Right cardiac atrium (tissue), 5 donors: Measurements from ENCODE around the gene COL5A1. TPM values are rescaled to one million over a fixed set of nuclear protein-coding genes. Genes with fewer than 3 reads are reported as not detected.

ENCODE experiments used
- ATAC-seq, 2 donors: fragments of 200-7000 bp; cut with Tn5 transposase; one replicate each; pipeline versions ENCODE4 v1.8.0 to v1.9.1; 2020; ENCODE audit warnings: moderate library complexity in 2 of 2, mild to moderate bottlenecking in 1 of 2
- DNase-seq, 3 donors: peaks; one replicate each; pipeline ENCODE4 v3.0.0-alpha.2; 2020
- H3K27ac ChIP-seq: one replicate; pipeline ENCODE4 v1.5.1; 2013; ENCODE audit warnings: mild to moderate bottlenecking, low read length, control low read depth, moderate library complexity
- H3K27me3 ChIP-seq: one replicate; pipeline ENCODE4 v1.6.1; 2013; ENCODE audit not compliant: control insufficient read depth, insufficient read depth
- H3K4me1 ChIP-seq: one replicate; pipeline ENCODE4 v1.6.1; 2013; ENCODE audit warnings: low read length; ENCODE audit not compliant: control insufficient read depth, insufficient read depth
- H3K4me3 ChIP-seq: one replicate; pipeline ENCODE4 v1.5.1; 2013; ENCODE audit warnings: low read length, control low read depth
- H3K9me3 ChIP-seq: one replicate; pipeline ENCODE4 v1.6.1; 2013; ENCODE audit warnings: low read length; ENCODE audit not compliant: control insufficient read depth
- WGBS: extraction: QIAGEN DNeasy Blood & Tissue Kit; methylation state at CpG from one replicate; pipeline ENCODE4 v1.1.7; 2013; 5-methylcytosine and 5-hydroxymethylcytosine counted together
- intact Hi-C, 4 donors: fragments of 100-400 bp; cut with DNase I; formaldehyde crosslinking; loops; one replicate each; pipeline versions ENCODE4 v1.11.0 to v1.14.0; 2022 to 2023
- polyA plus RNA-seq: library from polyadenylated mRNA; stranded (reverse); fragments of 200-250 nt; gene quantifications from one replicate; pipeline ENCODE4 v1.2.3, GENCODE V29; 2013
- total RNA-seq, 4 donors: library from RNA; stranded (reverse); fragmentation: NEBNext Ultra II Directional; extraction: Animal tissue kit (Norgen Biotek cat#: 25700); gene quantifications; one replicate each; pipeline ENCODE4 v1.2.1, GENCODE V29; 2021
- donor health status: healthy with polysubstance abuse.
- donor health status: DM: no; HTN: yes; CAD: no.
- donor health status: DM: no; HTN: no; CAD: no.
- donor health status: DM: no; HTN: yes; CAD: no; lungs with severe emphysema.
- donor health status: DM: yes; HTN: yes; CAD: no.

The COL5A1 gene
- total and polyA plus RNA-seq, 5 donors: 15.4 to 35.8 (median 22.7) TPM

GRCh38 chr9:134634667-134635230 is 6.9 kb upstream of the COL5A1 start:
- no peak overlapping the region for H3K27ac ChIP-seq
- no peaks in the 10 kb centered on the region for H3K9me3 ChIP-seq
- no peaks in the 10 kb centered on the region for H3K4me1 ChIP-seq
- DNase-seq: peak in 2 of 3 donors; percentile 2 to 26
- intact Hi-C loops: no loop called here
- H3K4me3 ChIP-seq: no peak overlapping the region
- 89% methylated on average over 15 of the region's 15 CpGs for WGBS
- no peaks in the 10 kb centered on the region for H3K27me3 ChIP-seq
- no peak for ATAC-seq

GRCh38 chr9:134635351-134636148 is 6.1 kb upstream of the COL5A1 start:
- Histone ChIP-seq H3K27me3 (no peaks in the 10 kb centered on the region), H3K4me1 (no peaks in the 10 kb centered on the region), H3K9me3 (no peaks in the 10 kb centered on the region), H3K4me3 (no peak overlapping the region), H3K27ac (no peak overlapping the region)
- intact Hi-C loops: no loop called here
- 91% methylated on average over 17 of the region's 17 CpGs for WGBS
- DNase-seq (peak; percentile 5 to 47 (median 37)), ATAC-seq (no peak)

DNA sequence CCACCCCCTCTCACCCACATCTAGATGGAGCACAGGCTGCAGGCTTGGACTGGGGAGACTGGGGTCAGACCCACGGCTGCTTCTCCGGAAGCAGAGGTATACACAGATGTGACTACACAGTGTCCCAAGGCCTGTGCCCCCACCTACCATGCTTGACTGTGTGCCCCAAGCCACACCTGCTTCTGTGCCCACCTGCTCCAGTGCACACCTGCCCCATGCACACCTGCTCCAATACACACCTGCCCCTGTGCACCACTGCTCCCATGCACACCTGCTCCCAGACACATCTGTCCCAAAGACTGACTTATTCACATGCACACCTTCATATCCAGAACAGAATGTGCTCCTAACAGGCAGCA is 5.5 kb upstream of the COL5A1 start:
- Histone ChIP-seq H3K9me3 (no peaks in the 10 kb centered on the region), H3K27ac (no peak overlapping the region), H3K4me3 (no peak overlapping the region), H3K27me3 (no peaks in the 10 kb centered on the region), H3K4me1 (no peaks in the 10 kb centered on the region)
- DNase-seq (peak; percentile 6 to 38 (median 18)), ATAC-seq (no peak)
- 92% methylated on average over 2 of the region's 2 CpGs for WGBS
- intact Hi-C loops: no loop called here

DNA sequence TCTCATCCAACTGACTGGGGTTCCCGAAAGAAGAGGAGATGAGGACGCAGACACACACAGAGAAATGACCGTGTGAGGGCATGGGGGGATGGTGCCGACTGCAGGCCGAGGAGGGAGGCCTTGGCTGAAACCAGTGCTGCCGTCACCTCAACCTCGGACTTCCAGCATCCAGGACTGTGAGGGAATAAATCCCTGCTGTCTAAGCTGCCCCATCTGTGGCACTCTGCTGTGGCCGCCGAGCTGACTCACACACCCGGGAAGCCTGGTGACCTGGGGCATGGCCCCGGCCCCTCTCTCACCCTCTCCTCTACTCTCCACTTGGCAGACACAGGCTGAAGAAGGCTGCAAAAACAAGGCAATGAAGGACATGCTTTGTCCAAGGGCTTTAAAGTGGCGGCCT is 4.4 kb upstream of the COL5A1 start:
- H3K9me3 ChIP-seq: no peaks in the 10 kb centered on the region
- no peaks in the 10 kb centered on the region for H3K27me3 ChIP-seq
- DNase-seq (peak; percentile 15 to 47 (median 20)), ATAC-seq (no peak)
- intact Hi-C loops: no loop called here
- no peak overlapping the region for H3K27ac ChIP-seq
- 77% methylated on average over 12 of the region's 12 CpGs for WGBS
- no peak overlapping the region for H3K4me3 ChIP-seq
- no peaks in the 10 kb centered on the region for H3K4me1 ChIP-seq

DNA sequence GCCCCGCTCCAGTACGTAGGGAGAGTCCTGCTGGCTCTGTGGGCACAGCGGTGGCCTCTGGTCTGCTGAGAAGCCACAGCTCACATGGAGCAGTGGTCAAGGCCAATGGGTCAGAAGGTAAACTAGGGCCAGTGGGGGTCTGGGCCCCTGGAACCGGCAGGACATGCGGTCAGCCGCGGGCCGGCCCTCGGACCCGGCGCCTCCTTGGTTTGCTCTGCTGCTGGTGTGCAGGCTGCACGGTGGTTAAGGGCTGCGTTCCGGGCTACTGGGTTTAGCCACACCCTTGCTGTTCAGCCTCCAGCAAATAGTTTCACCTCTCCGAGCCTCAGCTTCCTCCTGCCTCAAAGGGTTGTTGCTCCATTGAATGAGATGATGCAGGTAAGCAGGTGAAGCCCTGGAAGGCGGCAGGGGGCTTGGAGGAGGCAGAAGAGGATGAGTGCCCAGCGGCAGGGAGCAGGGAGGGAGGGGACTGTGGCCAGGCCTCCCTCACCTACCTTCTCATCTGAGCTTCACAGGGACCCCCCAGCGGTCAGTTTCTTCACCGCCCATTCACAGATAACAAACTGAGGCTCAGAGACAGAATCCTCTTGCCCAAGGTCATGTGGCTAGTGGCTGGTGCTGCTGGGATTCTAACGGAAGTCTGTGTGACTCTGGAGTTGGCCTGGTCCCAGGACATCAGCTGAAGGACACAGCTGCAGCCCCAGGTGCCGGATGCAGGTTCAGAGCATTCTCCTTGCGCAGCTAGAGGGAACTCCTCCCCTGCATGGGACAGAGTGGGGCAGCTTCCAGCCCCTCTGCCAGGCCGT is 3.7 kb upstream of the COL5A1 start:
- intact Hi-C loops: no loop called here
- Histone ChIP-seq H3K27me3 (no peaks in the 10 kb centered on the region), H3K4me1 (no peaks in the 10 kb centered on the region), H3K9me3 (no peaks in the 10 kb centered on the region), H3K27ac (no peak overlapping the region), H3K4me3 (no peak overlapping the region)
- 77% methylated on average over 23 of the region's 23 CpGs for WGBS
- ATAC-seq: no peak
- DNase-seq: peak; percentile 13 to 35 (median 32)

GRCh38 chr9:134638502-134639090 is 3.0 kb upstream of the COL5A1 start:
- DNase-seq (peak in 2 of 3 donors; percentile 40 to 48), ATAC-seq (no peak)
- no peaks in the 10 kb centered on the region for H3K9me3 ChIP-seq
- 85% methylated on average over 13 of the region's 13 CpGs for WGBS
- intact Hi-C loops: no loop called here
- H3K4me1 ChIP-seq: no peaks in the 10 kb centered on the region
- no peaks in the 10 kb centered on the region for H3K27me3 ChIP-seq
- no peak overlapping the region for H3K27ac ChIP-seq
- no peak overlapping the region for H3K4me3 ChIP-seq

DNA sequence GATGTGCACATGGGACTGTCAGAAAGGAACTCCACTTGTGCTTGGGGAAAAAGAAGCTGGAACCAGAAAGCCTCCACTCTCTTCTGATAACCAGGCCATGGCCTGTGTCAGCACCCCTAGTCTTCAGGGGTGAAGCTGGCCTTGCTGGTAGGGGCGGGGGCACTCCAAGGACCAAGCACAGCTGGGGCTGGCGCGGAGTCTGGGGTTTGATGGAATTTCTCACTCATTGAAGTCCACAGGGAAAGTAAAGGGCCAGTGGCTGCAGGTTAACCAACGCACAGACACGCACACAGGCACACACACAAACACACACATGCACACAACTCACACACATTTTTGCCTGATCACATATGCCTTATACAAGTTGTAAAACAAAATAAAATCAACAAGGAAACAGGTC is 1.6 kb upstream of the COL5A1 start:
- H3K4me1 ChIP-seq: no peaks in the 10 kb centered on the region
- WGBS: 93% methylated on average over 5 of the region's 5 CpGs
- intact Hi-C loops: loop anchor here in 2 of 4 donors (10.0 kb wide), 1 partner anchor 185 kb away; no protein-coding TSS in a partner anchor
- H3K4me3 ChIP-seq: no peak overlapping the region
- no peak overlapping the region for H3K27ac ChIP-seq
- ATAC-seq (no peak), DNase-seq (peak in 2 of 3 donors; percentile 6 to 42)
- no peaks in the 10 kb centered on the region for H3K9me3 ChIP-seq
- H3K27me3 ChIP-seq: no peaks in the 10 kb centered on the region

DNA sequence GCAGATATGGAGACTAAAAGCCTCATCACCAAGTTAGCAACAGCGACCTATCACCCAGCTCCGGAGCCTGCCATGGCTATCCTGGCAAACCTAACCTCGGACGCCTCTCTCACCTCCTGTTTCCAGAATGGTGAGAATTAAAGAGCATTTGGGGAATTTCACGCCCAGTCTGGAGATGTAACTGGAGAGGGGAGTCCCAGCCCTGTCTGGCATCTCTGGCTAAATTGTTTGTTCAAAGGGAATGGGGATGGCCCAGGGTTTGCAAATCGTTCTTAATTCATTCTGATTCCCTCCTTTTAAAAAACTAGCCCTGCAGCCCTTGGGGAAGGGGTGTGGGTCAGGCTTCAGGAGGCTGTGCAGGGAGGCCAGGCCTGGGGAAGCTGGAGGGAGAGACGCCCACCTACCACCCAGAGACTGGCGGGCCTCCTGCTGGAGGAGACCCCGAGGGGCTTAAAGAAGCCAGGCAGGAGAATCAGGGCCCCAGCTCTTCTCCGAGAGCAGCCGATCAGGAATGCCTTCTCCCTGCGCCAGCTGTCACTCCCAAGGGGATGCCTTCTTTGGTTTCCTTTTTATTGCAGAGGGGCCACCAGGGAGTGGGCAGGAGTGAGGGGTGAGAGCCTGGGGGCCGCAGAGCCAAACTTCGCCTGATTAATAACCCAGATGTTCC is 964 bp upstream of the COL5A1 start:
- peak overlapping the region; percentile 66 for H3K4me3 ChIP-seq
- H3K27me3 ChIP-seq: no peaks in the 10 kb centered on the region
- peak in 2 of 3 donors; percentile 16 to 17 for DNase-seq
- no peaks in the 10 kb centered on the region for H3K9me3 ChIP-seq
- peak overlapping the region; percentile 16 for H3K27ac ChIP-seq
- peaks cover 4% of the 10 kb centered on the region for H3K4me1 ChIP-seq
- no peak for ATAC-seq
- intact Hi-C loops: loop anchor here in 2 of 4 donors (10.0 kb wide), 1 partner anchor 186 kb away; no protein-coding TSS in a partner anchor
- 49% methylated on average over 14 of the region's 14 CpGs for WGBS

DNA sequence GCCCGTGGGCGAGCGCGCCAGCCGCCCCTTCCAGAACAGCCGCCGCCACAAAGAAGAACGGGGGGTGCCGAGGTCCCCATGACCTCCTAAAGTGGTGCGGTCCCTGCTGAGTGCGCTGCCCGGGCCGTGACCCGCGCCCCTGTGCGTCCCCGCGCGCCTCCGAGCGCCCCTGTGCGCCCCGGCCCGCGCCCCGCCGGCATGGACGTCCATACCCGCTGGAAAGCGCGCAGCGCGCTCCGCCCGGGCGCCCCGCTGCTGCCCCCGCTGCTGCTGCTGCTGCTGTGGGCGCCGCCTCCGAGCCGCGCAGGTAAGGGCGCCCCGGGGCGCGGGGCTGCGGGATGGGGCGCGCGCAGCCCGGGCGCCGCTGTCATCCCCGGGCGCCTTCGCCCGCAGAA is 384 bp downstream of the COL5A1 start:
- no peak for ATAC-seq
- H3K4me1 ChIP-seq: peaks cover 5% of the 10 kb centered on the region
- DNase-seq: peak in 2 of 3 donors; percentile 68 to 72
- no peaks in the 10 kb centered on the region for H3K9me3 ChIP-seq
- H3K4me3 ChIP-seq: peak overlapping the region; percentile 66
- H3K27me3 ChIP-seq: no peaks in the 10 kb centered on the region
- H3K27ac ChIP-seq: peak overlapping the region; percentile 49
- 1% methylated on average over 58 of the region's 58 CpGs for WGBS
- intact Hi-C loops: loop anchor here in 2 of 4 donors (10.0 kb wide), 1 partner anchor 187 kb away; no protein-coding TSS in a partner anchor
